GM18498 (cell line): Measurements from ENCODE around the gene AGMO.
"Not testable (repeated sequence)": the region's sequence is repeated elsewhere in the genome, so short reads cannot be mapped to it uniquely, and the experiment has no call there.

ENCODE experiments used
- ATAC-seq: cut with Tn5 transposase; IDR thresholded peaks from one replicate; pipeline ENCODE4 v1.9.1; 2021; ENCODE audit warnings: mild to moderate bottlenecking, moderate library complexity; ENCODE audit not compliant: unreplicated experiment

The AGMO gene

GRCh38 chr7:15332956-15333355, 228.9 kb downstream of the AGMO start:
- no peak for ATAC-seq

GRCh38 chr7:15330943-15331342, 230.9 kb downstream of the AGMO start:
- no peak for ATAC-seq

GRCh38 chr7:15327001-15327400, 234.8 kb downstream of the AGMO start:
- ATAC-seq = no peak

GRCh38 chr7:15326044-15326644, 235.7 kb downstream of the AGMO start:
- no peak for ATAC-seq

- no peak for ATAC-seq
Observed at GRCh38 chr7:15323550-15323949, 238.3 kb downstream of the AGMO start.

GRCh38 chr7:15317215-15317614, 244.6 kb downstream of the AGMO start:
- ATAC-seq = no peak

GRCh38 chr7:15315678-15316077, 246.1 kb downstream of the AGMO start:
- ATAC-seq = no peak

- no peak for ATAC-seq
Observed at GRCh38 chr7:15314922-15315321, 246.9 kb downstream of the AGMO start.

GRCh38 chr7:15313361-15313760, 248.5 kb downstream of the AGMO start:
- no peak for ATAC-seq

- no peak for ATAC-seq
Observed at GRCh38 chr7:15309872-15310271, 251.9 kb downstream of the AGMO start.

- ATAC-seq = no peak
Observed at GRCh38 chr7:15308821-15309220, 253.0 kb downstream of the AGMO start.

- ATAC-seq = no peak
Observed at GRCh38 chr7:15306296-15306695, 255.5 kb downstream of the AGMO start.

GRCh38 chr7:15305002-15305600, 256.7 kb downstream of the AGMO start:
- no peak for ATAC-seq

GRCh38 chr7:15303357-15303756, 258.5 kb downstream of the AGMO start:
- no peak for ATAC-seq

- not testable (repeated sequence) for ATAC-seq
Observed at GRCh38 chr7:15300986-15301385, 260.8 kb downstream of the AGMO start.

GRCh38 chr7:15292138-15292537, 269.7 kb downstream of the AGMO start:
- no peak for ATAC-seq

GRCh38 chr7:15291699-15292098, 270.1 kb downstream of the AGMO start:
- ATAC-seq = no peak

GRCh38 chr7:15288741-15289140, 273.1 kb downstream of the AGMO start:
- no peak for ATAC-seq

GRCh38 chr7:15284396-15284795, 277.4 kb downstream of the AGMO start:
- ATAC-seq = no peak

- ATAC-seq = no peak
Observed at GRCh38 chr7:15280078-15280733, 281.6 kb downstream of the AGMO start.

GRCh38 chr7:15279640-15280039, 282.2 kb downstream of the AGMO start:
- ATAC-seq = no peak

GRCh38 chr7:15257689-15258088, 304.1 kb downstream of the AGMO start:
- no peak for ATAC-seq
